ENCODE measurements around the gene PRDM16.

The PRDM16 gene

GRCh38 chr1:3480369-3480719 is 411.3 kb downstream of the PRDM16 start:
- TF ChIP-seq, protein P1, sequence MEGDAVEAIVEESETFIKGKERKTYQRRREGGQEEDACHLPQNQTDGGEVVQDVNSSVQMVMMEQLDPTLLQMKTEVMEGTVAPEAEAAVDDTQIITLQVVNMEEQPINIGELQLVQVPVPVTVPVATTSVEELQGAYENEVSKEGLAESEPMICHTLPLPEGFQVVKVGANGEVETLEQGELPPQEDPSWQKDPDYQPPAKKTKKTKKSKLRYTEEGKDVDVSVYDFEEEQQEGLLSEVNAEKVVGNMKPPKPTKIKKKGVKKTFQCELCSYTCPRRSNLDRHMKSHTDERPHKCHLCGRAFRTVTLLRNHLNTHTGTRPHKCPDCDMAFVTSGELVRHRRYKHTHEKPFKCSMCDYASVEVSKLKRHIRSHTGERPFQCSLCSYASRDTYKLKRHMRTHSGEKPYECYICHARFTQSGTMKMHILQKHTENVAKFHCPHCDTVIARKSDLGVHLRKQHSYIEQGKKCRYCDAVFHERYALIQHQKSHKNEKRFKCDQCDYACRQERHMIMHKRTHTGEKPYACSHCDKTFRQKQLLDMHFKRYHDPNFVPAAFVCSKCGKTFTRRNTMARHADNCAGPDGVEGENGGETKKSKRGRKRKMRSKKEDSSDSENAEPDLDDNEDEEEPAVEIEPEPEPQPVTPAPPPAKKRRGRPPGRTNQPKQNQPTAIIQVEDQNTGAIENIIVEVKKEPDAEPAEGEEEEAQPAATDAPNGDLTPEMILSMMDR (conservative IDR thresholded peaks at IDR 0.05), result no peak
- no peak for TF ChIP-seq ZFX (IDR thresholded peaks at IDR 0.05)
- no peak overlapping the region for H3K27ac ChIP-seq

DNA sequence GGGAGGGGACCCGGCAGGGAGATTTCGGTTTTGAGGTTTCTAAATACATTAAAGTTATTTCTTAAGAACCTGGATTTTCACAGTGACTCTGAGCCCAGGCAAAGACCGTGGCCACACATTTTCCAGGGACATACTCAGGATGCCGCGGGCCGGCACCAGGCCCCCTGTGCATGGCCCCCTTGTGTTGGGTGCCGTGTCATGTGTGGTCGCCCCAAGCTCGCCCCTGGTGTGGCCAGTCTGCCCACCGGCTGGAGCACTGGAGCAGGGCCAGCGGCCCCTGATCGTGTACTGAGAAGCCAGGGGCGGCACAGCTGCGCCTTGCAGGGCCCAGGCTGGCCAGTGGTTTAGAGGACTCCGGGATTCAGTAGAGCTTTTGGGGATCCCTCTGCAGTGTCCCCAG is 412.0 kb downstream of the PRDM16 start:
- no peak overlapping the region for H3K27ac ChIP-seq
- no peak for TF ChIP-seq ZFX (IDR thresholded peaks at IDR 0.05)
- TF ChIP-seq, protein P1 (conservative IDR thresholded peaks at IDR 0.05), result no peak

DNA sequence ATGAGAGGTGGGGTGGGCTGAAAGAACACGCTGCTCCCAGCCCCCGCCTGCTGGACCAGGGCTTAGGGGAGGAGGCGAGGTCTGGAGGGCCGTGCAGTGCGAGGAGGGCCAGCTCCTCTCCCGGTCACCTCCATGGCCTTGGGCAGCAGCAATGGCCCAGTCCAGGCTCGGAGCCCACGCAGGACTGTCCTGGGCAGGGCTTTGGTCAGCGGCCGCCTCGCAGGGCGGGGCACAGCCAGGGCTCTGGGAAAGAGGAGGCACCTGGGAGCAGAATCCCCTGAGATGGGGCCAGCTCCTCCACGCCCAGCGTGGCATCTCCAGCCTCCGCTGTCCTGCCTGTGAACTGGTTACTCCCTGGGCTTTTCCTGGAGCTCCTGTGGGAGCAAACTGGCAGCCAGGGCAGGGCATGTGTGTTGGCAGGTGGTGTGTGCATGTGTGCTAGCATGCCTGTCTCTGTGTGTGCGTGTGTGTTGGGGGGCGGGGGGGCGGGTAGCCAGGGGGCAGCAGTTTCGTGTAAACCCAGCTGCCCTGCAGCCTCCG is 412.9 kb downstream of the PRDM16 start:
- TF ChIP-seq, protein P1 (conservative IDR thresholded peaks at IDR 0.05), result no peak
- no peak for TF ChIP-seq ZFX (IDR thresholded peaks at IDR 0.05)
- no peak overlapping the region for H3K27ac ChIP-seq

DNA sequence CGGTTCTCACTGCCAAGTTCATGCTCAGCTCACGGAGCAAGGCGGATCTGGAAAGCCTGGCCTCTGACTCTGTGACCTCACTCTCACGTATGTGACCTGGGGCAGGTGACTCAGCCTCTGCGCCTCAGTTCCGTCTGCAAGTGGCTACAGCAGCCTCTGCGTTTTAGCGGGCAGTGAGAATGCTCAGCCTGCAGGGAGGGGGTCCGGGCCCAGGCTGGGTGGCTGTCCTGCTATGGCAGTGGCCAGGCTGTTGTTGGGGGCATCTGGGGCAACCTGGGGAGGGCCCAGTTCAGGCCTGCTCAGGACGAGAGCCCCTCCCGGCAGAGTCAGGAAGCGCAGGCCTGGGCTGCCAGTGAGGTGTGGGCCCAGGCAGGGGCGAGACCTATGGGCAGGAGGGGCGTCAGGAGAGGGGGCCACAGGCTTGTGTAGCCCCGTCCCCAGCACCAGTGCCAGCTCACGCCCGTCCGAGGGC is 413.4 kb downstream of the PRDM16 start:
- TF ChIP-seq, protein P1 (conservative IDR thresholded peaks at IDR 0.05), result no peak; the same call in 1 of the 2 replicates
- no peak for TF ChIP-seq ZFX (IDR thresholded peaks at IDR 0.05)
- no peak overlapping the region for H3K27ac ChIP-seq

DNA sequence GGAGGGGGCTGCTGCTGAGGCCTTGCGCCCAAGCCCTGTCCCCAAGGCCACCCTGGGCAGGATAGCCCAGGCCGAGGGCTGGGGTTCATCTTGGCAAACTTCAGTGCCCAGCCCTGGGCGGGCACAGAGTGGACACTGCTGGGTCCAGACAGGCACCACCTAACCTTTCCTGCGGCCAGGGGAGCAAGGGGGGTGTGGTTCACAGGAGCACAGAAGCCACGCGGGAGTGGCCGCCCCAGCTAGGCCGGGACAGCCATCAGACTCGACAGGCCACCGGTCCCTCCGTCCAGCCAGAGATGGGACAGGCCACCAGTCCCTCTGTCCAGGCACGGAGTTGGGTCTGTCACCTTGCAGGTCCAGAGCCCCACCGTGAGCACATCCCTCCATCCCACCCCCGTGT is 414.4 kb downstream of the PRDM16 start:
- no peak for TF ChIP-seq ZFX (IDR thresholded peaks at IDR 0.05)
- TF ChIP-seq, protein P1 (conservative IDR thresholded peaks at IDR 0.05), result 0 out of 2 replicates have a peak, but pooled peaks have one; percentile 3
- no peak overlapping the region for H3K27ac ChIP-seq

- no peak overlapping the region for H3K27ac ChIP-seq
- TF ChIP-seq ZFX (IDR thresholded peaks at IDR 0.05), result no peak
- TF ChIP-seq, protein P1 (conservative IDR thresholded peaks at IDR 0.05), result peak; percentile 94
Measured at GRCh38 chr1:3483801-3484444, 414.9 kb downstream of the PRDM16 start.

DNA sequence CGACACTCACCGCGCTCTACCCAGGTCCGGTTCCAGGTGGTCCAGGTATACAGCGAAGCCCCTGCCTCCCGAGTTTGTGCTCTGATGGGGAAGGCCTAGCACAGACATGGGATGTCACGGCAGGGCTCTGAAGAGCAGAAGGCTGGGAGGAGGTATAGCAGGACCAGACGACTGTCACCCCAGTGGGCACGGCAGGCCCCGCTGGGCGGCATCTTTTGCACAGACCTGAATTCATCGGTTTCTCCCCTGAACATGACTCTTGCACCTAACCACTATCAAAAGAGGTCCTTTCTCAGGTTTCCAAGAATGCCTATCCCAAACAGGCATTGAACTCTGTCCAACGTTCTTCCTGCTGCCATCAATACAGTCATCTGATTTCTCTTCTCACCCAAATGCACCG is 416.0 kb downstream of the PRDM16 start:
- TF ChIP-seq, protein P1 (conservative IDR thresholded peaks at IDR 0.05), result no peak
- TF ChIP-seq ZFX (IDR thresholded peaks at IDR 0.05), result no peak
- H3K27ac ChIP-seq, result no peak overlapping the region

Data from C4-2B (cell line).